ENCODE measurements around the gene PDE4B.

DNA sequence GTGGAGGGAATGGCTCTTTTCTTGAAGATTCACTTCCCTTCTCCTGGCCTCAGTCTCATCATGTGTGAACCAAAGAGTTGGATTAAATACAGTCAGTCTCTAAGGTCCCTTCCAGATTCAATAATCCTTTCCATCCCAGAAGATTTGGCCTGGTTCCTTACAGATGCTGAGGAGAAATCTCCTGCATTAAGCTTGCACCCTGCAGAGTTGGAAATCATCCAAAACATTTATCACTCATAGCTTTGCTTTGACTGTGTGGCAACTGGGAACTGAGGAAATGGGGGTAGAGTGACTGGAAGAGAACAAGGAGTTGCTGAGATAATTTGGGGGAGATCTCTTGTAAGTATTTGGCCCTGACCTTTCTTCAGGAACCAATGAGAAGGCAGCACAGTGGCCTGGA is 520.7 kb downstream of the PDE4B start:
- TF ChIP-seq, protein P1, sequence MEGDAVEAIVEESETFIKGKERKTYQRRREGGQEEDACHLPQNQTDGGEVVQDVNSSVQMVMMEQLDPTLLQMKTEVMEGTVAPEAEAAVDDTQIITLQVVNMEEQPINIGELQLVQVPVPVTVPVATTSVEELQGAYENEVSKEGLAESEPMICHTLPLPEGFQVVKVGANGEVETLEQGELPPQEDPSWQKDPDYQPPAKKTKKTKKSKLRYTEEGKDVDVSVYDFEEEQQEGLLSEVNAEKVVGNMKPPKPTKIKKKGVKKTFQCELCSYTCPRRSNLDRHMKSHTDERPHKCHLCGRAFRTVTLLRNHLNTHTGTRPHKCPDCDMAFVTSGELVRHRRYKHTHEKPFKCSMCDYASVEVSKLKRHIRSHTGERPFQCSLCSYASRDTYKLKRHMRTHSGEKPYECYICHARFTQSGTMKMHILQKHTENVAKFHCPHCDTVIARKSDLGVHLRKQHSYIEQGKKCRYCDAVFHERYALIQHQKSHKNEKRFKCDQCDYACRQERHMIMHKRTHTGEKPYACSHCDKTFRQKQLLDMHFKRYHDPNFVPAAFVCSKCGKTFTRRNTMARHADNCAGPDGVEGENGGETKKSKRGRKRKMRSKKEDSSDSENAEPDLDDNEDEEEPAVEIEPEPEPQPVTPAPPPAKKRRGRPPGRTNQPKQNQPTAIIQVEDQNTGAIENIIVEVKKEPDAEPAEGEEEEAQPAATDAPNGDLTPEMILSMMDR (IDR thresholded peaks at IDR 0.05): no peak
- TF ChIP-seq POLR2A (IDR thresholded peaks at IDR 0.05): no peak

Data from heart left ventricle (tissue), 13 donors.